Stimulated activated CD4-positive, alpha-beta T cell treated with anti-CD3 and anti-CD28 coated beads, Interleukin-4, amount 100 ng/mL, for 48 hours (primary cell): ENCODE data around the gene HIF1AN.
"Not testable (repeated sequence)": the region's sequence is repeated elsewhere in the genome, so short reads cannot be mapped to it uniquely, and the experiment has no call there.

Experiments
- DNase-seq, 2 donors: peaks; one replicate each; pipeline ENCODE4 v3.0.0-alpha.2; 2020; ENCODE audit warnings: low read depth in 2 of 2

Gene HIF1AN

DNA sequence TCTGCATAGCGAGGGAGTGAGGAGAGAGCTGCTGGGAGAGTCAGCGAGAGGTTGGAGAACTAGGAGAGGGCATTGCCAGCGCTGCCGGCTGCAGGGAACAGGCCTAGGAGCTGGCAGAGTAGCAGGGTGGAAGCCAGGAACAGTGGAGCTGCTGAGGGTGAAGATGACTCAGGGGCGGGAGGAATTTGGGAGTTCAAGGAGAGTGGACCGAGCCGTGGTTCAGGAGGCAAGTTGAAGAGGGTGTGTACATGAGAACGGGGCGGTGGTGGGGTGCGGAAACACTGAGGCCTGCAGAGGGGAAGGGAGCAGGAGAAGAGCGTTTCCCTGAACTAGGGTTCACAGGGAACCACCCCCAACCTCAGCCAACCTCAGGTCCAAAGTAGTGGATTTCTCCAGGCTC lies 31.5 kb downstream of the HIF1AN start:
- no peak for DNase-seq

DNA sequence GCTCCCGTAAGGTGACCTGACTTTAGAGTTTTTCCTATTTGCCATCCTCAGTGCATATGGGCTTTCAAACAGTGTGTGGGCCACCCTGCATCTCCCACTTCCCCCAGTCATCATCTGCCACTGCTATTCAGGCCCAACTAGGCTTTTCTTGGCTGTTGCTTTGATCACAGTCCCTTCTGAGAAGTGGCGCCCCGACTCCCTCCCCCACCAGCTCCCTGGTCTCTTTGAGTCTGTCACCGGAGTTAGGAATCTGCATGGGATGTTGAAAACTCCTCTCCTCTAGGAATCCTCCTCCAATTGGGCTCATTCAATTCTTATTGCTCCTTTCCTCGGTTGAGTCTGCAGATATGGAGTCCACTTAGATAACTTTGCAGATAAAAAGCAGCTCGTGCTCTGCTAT lies 32.1 kb downstream of the HIF1AN start:
- no peak for DNase-seq

DNA sequence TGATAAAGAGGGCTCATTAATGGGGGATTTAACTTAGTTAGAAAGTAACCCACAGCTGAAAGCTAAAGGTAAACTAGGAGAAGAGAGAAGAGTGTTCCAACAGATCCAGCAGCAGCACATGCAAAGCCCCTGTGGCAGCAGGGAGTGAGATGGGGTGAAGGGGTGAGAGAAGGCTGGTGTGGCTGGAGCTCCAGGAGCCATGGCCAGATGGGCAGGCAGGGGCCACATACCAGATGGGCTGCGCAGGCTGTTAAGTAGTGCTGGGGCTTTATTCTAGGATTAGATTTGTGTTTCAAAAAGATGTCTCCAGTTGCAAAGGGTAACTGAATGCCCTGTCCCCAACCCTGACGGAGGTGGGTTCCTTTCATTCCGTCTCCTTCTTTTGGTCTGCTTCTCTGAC lies 33.2 kb downstream of the HIF1AN start:
- no peak for DNase-seq

DNA sequence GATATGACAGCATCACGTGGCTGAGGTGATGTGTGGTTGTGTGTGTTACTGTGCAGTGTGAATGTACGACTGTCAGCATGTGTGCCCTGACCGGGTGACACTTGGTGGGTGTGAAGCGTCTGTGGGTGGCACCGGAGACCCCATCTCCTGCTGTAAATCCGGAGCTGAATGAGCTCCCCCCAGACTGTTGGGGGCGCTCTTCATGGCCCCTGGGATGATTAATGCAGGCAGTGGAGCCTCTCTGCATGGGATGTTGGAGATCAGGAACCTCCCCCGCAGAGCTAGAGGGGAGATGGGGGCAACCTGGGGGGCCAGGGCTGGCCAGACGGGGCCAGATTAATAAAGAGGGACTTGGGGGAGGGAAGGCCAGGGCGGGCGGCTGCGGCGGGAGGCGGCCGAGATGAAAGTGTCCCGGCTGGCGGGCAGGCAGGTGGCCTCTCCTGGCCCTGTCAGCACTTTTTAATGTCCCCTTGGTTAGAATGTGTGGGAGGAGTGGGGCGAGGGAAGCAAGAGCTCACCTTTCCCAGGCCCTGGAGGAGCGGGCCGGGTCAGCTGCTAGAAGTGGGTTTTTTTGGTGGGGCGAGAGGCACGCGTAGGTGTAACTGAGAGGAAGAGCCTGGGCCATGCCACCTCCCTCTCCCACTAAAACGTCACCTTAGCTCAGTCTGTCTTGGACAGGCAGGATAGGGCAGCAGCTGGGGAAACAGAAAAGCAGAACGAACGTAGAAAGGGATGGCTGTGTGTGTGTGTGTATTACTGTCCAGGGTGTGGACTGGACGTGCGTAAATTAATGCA lies 34.1 kb downstream of the HIF1AN start:
- no peak for DNase-seq

DNA sequence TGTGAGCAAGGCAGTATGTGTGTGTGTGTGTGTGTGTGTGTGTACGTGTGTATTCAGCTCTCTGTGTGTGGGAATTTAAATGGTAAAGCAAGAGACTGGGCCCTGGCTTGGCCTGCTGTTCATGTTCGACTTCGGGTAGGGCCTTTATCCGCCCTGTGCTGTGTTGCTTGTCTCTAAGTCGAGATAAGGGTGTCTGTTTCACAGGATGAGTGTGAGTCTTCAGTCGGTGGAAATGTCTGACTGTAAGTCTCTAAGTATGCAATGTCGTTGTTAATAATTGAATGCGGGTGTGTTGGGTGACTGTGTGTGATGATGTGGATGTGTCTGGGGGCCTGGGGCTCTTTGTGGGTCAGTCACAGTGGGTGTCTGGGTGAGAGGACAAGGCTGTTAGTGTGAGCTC lies 34.8 kb downstream of the HIF1AN start:
- DNase-seq, result no peak

DNA sequence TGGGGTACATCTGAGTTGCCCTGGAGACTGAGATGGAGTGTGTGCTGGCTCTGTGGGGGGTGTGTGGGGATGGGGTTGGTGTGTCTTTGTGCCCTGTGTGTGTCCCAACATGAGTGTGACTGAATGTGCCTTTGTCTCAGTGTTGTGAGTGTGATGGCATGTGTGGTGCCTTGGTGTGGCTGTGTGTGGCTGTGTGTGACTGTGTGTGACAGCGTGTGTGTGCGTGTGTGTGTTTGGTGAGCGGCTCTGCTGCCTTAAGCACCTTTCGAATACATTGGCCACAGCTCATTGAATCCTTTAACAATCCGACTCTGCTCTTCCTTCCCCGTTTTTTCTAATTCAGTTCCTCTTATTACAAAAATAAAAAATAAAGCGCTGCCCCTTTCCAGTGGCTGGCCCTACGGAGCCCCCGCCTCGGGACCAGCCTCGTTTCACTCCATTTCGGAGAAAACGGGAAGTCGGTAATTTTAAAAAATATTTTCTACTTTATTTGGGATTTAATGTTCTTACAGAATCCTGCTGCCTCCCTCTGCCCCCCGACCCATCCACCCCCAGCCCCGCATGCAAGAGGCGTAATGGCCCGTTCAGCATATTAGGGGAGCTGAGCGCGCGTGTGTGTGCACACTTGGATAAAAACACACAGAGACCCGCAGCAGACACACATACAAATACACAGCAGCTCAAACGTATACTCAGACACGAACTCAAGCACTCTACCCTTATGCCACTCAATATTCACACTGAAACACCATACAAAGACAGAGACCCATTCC lies 35.5 kb downstream of the HIF1AN start:
- no peak for DNase-seq

DNA sequence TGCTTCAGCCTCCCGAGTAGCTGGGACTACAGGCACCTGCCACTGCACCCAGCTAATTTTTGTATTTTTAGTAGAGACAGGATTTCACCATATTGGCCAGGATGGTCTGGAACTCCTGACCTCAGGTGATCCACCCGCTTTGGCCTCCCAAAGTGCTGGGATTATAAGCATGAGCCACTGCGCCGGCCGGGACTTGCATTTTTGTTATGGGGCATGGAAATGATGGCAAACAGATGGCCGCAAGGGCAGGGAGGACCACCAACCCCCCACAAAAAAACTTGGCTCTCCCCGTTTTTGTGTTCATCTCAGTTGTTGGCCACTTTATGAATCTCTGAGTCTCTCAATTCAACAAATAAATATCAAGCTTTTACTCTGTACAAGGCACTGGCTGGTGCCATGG lies 39.4 kb downstream of the HIF1AN start:
- DNase-seq, result not testable (repeated sequence)

DNA sequence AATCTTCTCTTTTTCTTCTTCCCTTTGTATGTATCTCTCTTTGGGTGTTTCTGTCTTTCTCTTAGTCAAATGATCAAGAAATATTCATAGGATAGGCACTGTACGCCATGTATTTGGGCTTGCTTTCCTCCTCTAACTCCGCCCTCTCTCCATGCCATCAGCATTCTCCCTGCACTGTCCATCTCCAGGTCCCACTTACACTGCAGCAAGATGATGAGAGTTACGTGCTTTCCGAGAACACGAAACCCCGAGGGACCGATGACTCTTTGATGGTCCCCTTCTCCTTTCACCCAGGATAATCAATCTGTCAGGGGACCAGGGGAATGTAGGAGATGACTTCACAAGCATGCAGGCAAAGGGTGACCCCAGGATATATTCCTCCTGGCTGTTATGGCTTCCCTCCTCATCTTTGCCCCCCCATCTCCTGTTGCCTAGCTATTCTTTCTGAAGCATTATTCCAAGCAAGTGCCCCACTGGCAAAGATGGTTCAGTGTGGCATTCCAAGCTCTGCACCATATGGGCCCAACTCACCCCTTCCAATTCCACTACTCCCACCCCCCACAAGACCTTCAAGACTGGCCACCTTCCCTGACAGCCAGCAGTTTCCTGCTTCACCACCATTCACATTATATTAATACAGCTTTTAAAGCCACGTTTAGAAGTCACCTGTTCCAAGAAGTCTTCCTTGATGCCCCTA lies 40.0 kb downstream of the HIF1AN start:
- no peak for DNase-seq

DNA sequence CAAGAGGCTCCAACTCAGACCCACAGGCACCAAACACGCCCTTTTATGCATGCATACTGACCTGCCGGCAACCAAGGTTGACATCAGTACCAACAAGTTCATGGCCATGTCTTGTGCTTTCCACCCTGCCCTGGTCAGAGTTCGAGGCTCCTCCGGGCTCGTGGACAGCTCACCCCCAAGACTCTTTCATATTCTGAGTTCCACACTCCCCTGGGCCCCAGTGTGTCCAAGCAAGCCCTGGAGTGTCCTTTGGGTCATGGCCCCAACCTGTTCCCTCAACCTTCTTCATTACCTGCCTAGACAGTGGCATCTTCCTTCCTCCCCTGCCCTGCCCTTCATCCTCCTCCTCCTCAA lies 40.5 kb downstream of the HIF1AN start:
- DNase-seq, result no peak

DNA sequence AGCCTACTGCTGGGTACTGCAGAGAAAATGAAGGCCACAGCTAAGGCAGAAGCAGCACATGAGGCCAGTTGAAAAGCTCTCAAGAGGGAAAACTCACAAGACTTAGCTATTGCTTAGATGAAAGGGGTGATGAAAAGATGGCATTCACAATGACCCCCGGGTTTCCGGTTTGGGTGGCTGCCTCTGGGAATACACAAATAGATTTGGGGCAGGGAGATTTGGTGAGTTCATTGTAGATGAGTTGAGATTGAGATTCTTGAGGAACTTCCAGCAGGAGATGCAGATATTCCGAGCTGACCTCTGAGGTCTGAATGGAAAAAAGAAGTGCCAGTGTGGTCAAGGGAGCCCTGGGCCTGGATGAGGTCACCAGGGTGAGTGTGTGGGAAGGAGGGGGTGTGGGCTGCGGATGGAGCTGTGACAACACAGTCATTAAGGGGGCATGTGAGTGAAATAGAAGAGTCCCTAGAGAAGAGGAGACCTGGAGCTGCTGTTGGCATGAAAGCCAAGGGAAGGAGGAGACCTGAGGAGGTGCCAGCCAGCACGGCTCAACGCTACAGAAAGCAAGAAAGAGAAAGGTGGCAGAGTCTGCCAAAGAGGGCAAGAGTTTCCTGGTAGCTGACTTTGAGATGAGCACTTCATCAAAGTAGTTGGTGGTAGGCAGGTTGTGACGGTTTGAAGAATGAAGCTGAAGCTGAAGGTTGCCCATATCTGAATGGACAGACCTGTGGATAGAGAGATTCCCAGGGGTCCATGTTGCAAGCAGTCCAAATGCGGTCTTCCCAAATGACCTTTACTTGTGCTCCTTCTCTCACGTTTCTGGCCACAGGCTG lies 43.7 kb downstream of the HIF1AN start:
- DNase-seq, result no peak

DNA sequence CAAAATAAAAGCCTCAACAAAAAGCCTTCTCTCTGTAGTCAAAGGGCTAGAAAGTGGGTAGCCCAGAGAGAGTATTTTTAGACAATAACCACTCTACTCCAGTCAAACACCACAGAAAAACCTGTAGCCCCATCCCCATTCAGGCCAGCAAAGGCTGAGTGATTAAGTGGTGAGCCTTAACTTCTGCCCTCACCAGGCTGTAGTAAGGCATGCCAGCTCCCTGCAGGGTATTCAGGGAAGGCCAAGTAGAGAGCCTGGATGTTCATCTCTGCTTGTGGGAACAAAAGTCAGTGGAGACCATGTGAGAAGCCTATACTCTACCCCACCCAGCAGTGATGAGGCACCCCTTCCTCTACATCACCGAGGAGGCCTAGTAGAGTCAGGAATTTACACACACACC lies 51.2 kb downstream of the HIF1AN start:
- DNase-seq, result no peak

DNA sequence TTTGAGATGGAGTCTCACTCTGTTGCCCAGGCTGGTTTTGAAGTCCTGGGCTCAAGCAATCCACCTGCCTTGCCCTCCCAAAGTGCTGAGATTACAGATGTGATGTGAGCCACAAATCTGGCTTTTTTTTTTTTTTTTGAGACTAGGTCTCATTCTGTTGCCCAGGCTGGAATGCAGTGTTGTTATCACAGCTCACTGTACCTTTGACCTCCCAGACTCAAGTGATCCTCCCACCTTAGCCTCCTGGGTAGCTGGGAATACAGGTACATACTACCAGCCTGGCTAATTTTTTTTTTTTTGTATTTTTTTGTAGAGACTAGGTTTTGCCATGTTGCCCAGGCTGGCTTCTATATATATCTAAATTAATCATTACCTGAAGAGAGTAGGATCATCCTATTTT lies 62.4 kb downstream of the HIF1AN start:
- DNase-seq, result no peak

DNA sequence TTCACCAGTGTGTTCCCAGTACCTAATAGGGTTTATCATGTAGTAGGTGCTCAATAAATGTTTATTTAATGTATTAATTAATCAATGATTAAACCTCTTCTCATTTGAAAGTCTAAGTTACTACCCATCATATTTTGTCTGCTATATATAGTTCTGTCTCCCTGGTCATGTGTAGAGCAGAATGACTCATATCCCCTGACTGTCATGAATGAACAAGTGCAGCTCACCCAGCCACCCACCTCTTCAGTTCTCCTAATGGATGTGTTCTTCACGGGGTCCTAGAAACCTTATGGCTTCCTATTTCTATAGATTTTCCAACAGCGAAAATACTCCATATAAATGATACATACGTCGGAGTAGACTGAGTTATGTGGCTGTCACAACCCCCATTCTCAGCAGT lies 64.5 kb downstream of the HIF1AN start:
- DNase-seq, result no peak

DNA sequence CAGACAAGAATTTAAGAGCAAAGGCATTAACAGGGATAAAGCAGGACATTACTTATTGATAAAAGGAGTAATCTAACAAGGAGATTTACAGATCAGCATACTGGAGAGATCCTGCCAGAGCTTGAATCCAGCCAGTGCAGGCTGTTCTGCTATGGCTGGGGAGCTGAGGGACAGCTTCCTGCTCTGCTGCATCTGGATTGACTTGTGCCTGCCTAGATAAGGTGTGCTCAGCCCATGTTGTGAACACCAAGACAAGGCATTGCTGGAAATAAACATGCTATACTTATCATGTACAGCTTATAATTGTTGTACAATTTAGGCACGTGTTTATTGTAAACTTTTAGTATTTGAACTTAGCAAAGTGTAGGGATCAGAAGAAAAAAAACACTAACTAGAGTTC lies 71.7 kb downstream of the HIF1AN start:
- no peak for DNase-seq
